Thyroid gland (tissue), 4 donors: ENCODE results near the gene CENPM. TPM values are rescaled to one million over a fixed set of nuclear protein-coding genes. Genes with fewer than 3 reads are reported as not detected.

ENCODE experiments used
- DNase-seq, 2 donors: peaks; one replicate each; pipeline ENCODE4 v3.0.0-alpha.2; 2019
- H3K27ac ChIP-seq, 3 donors: fragments of 200-600 bp; sonication (generic); 1 replicate in 2 of 3; 2 replicates in 1 of 3; pipeline ENCODE4 v1.5.1; 2016 to 2019; ENCODE audit warnings: mild to moderate bottlenecking in 1 of 3, moderate library complexity in 1 of 3
- H3K27me3 ChIP-seq: fragments of 200-600 bp; sonication (generic); one replicate; pipeline ENCODE4 v1.5.1; 2019
- H3K36me3 ChIP-seq, 2 donors: fragments of 200-600 bp; sonication (generic); one replicate each; pipeline ENCODE4 v1.5.1; 2016 to 2019
- H3K4me1 ChIP-seq, 2 donors: fragments of 200-600 bp; sonication (generic); one replicate each; pipeline ENCODE4 v1.5.1; 2017 to 2019
- H3K4me3 ChIP-seq, 3 donors: fragments of 200-600 bp; sonication (generic); replicated peaks in 1 of 3; 1 replicate in 2 of 3; 2 replicates in 1 of 3; pipeline ENCODE4 v1.5.1; 2016; ENCODE audit warnings: mild to moderate bottlenecking in 1 of 3
- H3K9me3 ChIP-seq: fragments of 200-600 bp; sonication (generic); one replicate; pipeline ENCODE4 v1.5.1; 2017
- CTCF ChIP-seq, 6 experiments: fragments of 200-600 bp in 3 of 6; fragments of 450-650 bp in 3 of 6; sonication (generic) in 3 of 6; IDR thresholded peaks; one replicate each; pipeline ENCODE4 v1.5.1; 2016 to 2019; ENCODE audit warnings: antibody characterized with exemption in 6 of 6, mild to moderate bottlenecking in 2 of 6, inconsistent platforms in 1 of 6, moderate library complexity in 1 of 6
- POLR2A ChIP-seq, 2 donors: fragments of 450-650 bp; IDR thresholded peaks; one replicate each; pipeline ENCODE4 v1.6.1; 2017; ENCODE audit warnings: antibody characterized with exemption in 2 of 2, mild to moderate bottlenecking in 2 of 2, moderate library complexity in 1 of 2
- WGBS, 2 donors: methylation state at CpG; one replicate each; pipeline ENCODE4 v1.1.5; 2017; 5-methylcytosine and 5-hydroxymethylcytosine counted together
- intact Hi-C: fragments of 100-400 bp; cut with DNase I; formaldehyde crosslinking; loops from one replicate; pipeline ENCODE4 v1.15.1; 2023
- total RNA-seq, 4 donors: library from RNA; depleted of rRNA; stranded (reverse); fragments of >200 nt; gene quantifications; one replicate each; pipeline ENCODE4 v1.2.3, GENCODE V29; 2016

Gene CENPM
- total RNA-seq, 4 donors from 2014 or later: 0.56 TPM; not detected in 3

- 93 to 96% methylated on average over 7 to 12 of the region's 13 CpGs for WGBS, 2 donors
- H3K36me3 ChIP-seq: peaks cover 54 to 59% of the 10 kb centered on the region in 2 donors
- H3K27me3 ChIP-seq: no peaks in the 10 kb centered on the region
- TF ChIP-seq CTCF (IDR thresholded peaks at IDR 0.05) (no peak), POLR2A (IDR thresholded peaks at IDR 0.05) (no peak)
- H3K4me1 ChIP-seq: no peaks in the 10 kb centered on the region
- H3K4me3 ChIP-seq: no peak overlapping the region
- intact Hi-C loops: no loop called here
- no peak for DNase-seq
- no peaks in the 10 kb centered on the region for H3K9me3 ChIP-seq
- H3K27ac ChIP-seq: no peak overlapping the region
Observed at GRCh38 chr22:41899992-41900651, 46.8 kb downstream of the CENPM start.

- 93 to 98% methylated on average over 5 of the region's 5 CpGs for WGBS, 2 donors
- no peak for TF ChIP-seq POLR2A (IDR thresholded peaks at IDR 0.05)
- TF ChIP-seq CTCF (IDR thresholded peaks at IDR 0.05): no peak
- H3K36me3 ChIP-seq: peaks cover 49 to 58% of the 10 kb centered on the region in 2 donors
- H3K27me3 ChIP-seq: no peaks in the 10 kb centered on the region
- DNase-seq: no peak
- intact Hi-C loops: no loop called here
- no peaks in the 10 kb centered on the region for H3K4me1 ChIP-seq
- no peaks in the 10 kb centered on the region for H3K9me3 ChIP-seq
- no peak overlapping the region for H3K27ac ChIP-seq
- H3K4me3 ChIP-seq: no peak overlapping the region
Observed at GRCh38 chr22:41899110-41899509, 47.8 kb downstream of the CENPM start.

GRCh38 chr22:41898645-41899044 lies 48.3 kb downstream of the CENPM start:
- Histone ChIP-seq H3K27me3 (no peaks in the 10 kb centered on the region), H3K27ac (no peak overlapping the region), H3K36me3 (peaks cover 48 to 59% of the 10 kb centered on the region in 2 donors), H3K4me1 (no peaks in the 10 kb centered on the region), H3K4me3 (no peak overlapping the region), H3K9me3 (no peaks in the 10 kb centered on the region)
- DNase-seq: no peak
- intact Hi-C loops: no loop called here
- 93 to 95% methylated on average over 10 to 11 of the region's 11 CpGs for WGBS, 2 donors
- TF ChIP-seq CTCF (IDR thresholded peaks at IDR 0.05): no peak
- TF ChIP-seq POLR2A (IDR thresholded peaks at IDR 0.05): no peak

GRCh38 chr22:41893591-41894375 lies 53.2 kb downstream of the CENPM start:
- TF ChIP-seq POLR2A (IDR thresholded peaks at IDR 0.05) (no peak), CTCF (IDR thresholded peaks at IDR 0.05) (no peak)
- Histone ChIP-seq H3K9me3 (no peaks in the 10 kb centered on the region), H3K27ac (no peak overlapping the region), H3K36me3 (peaks cover 49 to 53% of the 10 kb centered on the region in 2 donors), H3K27me3 (no peaks in the 10 kb centered on the region), H3K4me1 (no peaks in the 10 kb centered on the region), H3K4me3 (no peak overlapping the region)
- intact Hi-C loops: no loop called here
- 90 to 91% methylated on average over 7 of the region's 7 CpGs for WGBS, 2 donors
- DNase-seq: no peak

GRCh38 chr22:41892721-41893120 lies 54.2 kb downstream of the CENPM start:
- Histone ChIP-seq H3K27me3 (no peaks in the 10 kb centered on the region), H3K27ac (no peak overlapping the region), H3K9me3 (no peaks in the 10 kb centered on the region), H3K36me3 (peaks cover 49 to 54% of the 10 kb centered on the region in 2 donors), H3K4me1 (no peaks in the 10 kb centered on the region), H3K4me3 (no peak overlapping the region)
- 88 to 91% methylated on average over 4 of the region's 4 CpGs for WGBS, 2 donors
- TF ChIP-seq CTCF (IDR thresholded peaks at IDR 0.05): no peak
- TF ChIP-seq POLR2A (IDR thresholded peaks at IDR 0.05): no peak
- intact Hi-C loops: no loop called here
- DNase-seq: no peak
